HG03354 (cell line): Measurements from ENCODE around the gene FANCB.

ENCODE experiments used
- ATAC-seq: cut with Tn5 transposase; IDR thresholded peaks from one replicate; pipeline ENCODE4 v1.9.1; 2021; ENCODE audit warnings: mild to moderate bottlenecking; ENCODE audit not compliant: unreplicated experiment, poor library complexity, severe bottlenecking

Gene FANCB

GRCh38 chrX:14872851-14873675 lies at the start of gene FANCB, which contains the start of gene MOSPD2:
TSS of gene FANCB (minus strand) at chrX:14873069. CDS start at chrX:14865510, 7,559 bp downstream.
TSS of gene MOSPD2 (plus strand) at chrX:14873421. CDS start at chrX:14873529, 108 bp downstream.
- peak; percentile 95 for ATAC-seq

GRCh38 chrX:14922437-14922836 lies 49.6 kb upstream of the FANCB start:
- no peak for ATAC-seq

- ATAC-seq, result no peak
Measured at GRCh38 chrX:14920196-14920595, 47.3 kb upstream of the FANCB start.

GRCh38 chrX:14919407-14919806 lies 46.5 kb upstream of the FANCB start:
- no peak for ATAC-seq

GRCh38 chrX:14916017-14916674 lies 43.3 kb upstream of the FANCB start:
- no peak for ATAC-seq

- ATAC-seq, result no peak
Measured at GRCh38 chrX:14915596-14915995, 42.7 kb upstream of the FANCB start.

GRCh38 chrX:14913241-14913640 lies 40.4 kb upstream of the FANCB start:
- no peak for ATAC-seq

- ATAC-seq, result no peak
Measured at GRCh38 chrX:14903891-14904290, 31.0 kb upstream of the FANCB start.

- ATAC-seq, result no peak
Measured at GRCh38 chrX:14902537-14902936, 29.7 kb upstream of the FANCB start.

- ATAC-seq, result peak; percentile 97
Measured at GRCh38 chrX:14899607-14900006, 26.7 kb upstream of the FANCB start.

GRCh38 chrX:14897042-14897441 lies 24.2 kb upstream of the FANCB start:
- ATAC-seq, result no peak

GRCh38 chrX:14896273-14896672 lies 23.4 kb upstream of the FANCB start:
- no peak for ATAC-seq

- ATAC-seq, result no peak
Measured at GRCh38 chrX:14886252-14886651, 13.4 kb upstream of the FANCB start.

GRCh38 chrX:14884714-14885113 lies 11.8 kb upstream of the FANCB start:
- ATAC-seq, result no peak

GRCh38 chrX:14883826-14884225 lies 11.0 kb upstream of the FANCB start:
- no peak for ATAC-seq

- no peak for ATAC-seq
Measured at GRCh38 chrX:14875624-14876023, 2.8 kb upstream of the FANCB start.

GRCh38 chrX:14873676-14874049 lies 794 bp upstream of the FANCB start:
- no peak for ATAC-seq

- no peak for ATAC-seq
Measured at GRCh38 chrX:14872355-14872754, 514 bp downstream of the FANCB start.

GRCh38 chrX:14871767-14872166 lies 1.1 kb downstream of the FANCB start:
- ATAC-seq, result no peak

GRCh38 chrX:14865201-14865600 lies 7.7 kb downstream of the FANCB start:
- ATAC-seq, result no peak

GRCh38 chrX:14864631-14865030 lies 8.2 kb downstream of the FANCB start:
- no peak for ATAC-seq
